Measurements from ENCODE around the gene SFXN3.

GRCh38 chr10:101007099-101007711 lies 23.8 kb upstream of the SFXN3 start:
- TF ChIP-seq CTCF (conservative IDR thresholded peaks at IDR 0.05; ENCODE audit: low read depth, low read length) = no peak
- no peak for TF ChIP-seq EZH2 (IDR thresholded peaks at IDR 0.05; ENCODE audit: borderline replicate concordance, low read depth, low read length, poor library complexity, severe bottlenecking)

All from A673 (cell line).